DMS153 treated with DMSO at 0.1 percent for 48 hours (cell line): ENCODE results near the gene PKHD1.

ENCODE experiments used
- DNase-seq: peaks from one replicate; lab custom pipeline; 2025; ENCODE audit not compliant: unreplicated experiment; lab: John Stamatoyannopoulos, UW

The PKHD1 gene

DNA sequence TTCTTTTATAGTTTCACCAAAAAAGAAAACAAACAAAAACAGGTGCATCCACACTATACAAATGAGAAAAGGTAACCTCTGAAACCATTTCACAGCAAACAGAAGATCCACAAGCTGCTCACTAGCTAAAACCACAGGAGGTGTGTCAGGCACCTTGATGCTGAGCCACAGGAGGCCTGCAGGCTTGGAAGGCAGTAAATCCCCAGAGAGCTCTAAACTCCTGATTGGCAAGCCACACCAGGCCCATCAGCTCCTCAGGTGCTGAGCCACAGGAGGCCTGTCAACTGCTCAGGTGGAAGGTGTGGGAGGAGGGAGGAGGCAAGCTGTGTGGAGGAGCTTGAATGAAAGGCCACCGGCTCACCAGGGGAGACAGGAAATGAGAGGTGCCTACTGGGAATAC, 273.0 kb downstream of the PKHD1 start:
- peak; percentile 86 for DNase-seq

- no peak for DNase-seq
Measured at GRCh38 chr6:51813904-51814303, 273.5 kb downstream of the PKHD1 start.

- DNase-seq = no peak
Measured at GRCh38 chr6:51812231-51812630, 275.2 kb downstream of the PKHD1 start.

GRCh38 chr6:51805517-51805916, 281.9 kb downstream of the PKHD1 start:
- no peak for DNase-seq

- DNase-seq = no peak
Measured at GRCh38 chr6:51800603-51801002, 286.8 kb downstream of the PKHD1 start.

- DNase-seq = no peak
Measured at GRCh38 chr6:51793393-51793792, 294.0 kb downstream of the PKHD1 start.

GRCh38 chr6:51792273-51793030, 295.0 kb downstream of the PKHD1 start:
- no peak for DNase-seq

DNA sequence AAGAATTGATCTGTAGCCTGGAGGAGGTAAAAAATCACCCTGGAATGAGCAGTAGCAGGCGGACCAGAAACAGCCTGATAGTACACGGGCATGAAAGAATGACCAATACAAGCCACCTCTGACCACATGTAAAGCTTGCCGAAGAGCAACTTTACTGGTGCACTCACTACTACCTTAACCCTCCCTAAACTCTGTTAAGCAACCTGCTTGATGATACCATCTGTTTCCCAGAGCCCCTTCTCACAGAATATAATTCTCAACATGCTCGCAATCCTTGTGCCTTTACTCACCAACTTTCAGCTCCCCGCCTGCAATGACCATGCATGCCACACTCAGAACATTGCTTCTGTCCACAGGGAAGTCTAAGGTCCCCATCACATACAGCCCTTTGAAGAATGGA, 296.5 kb downstream of the PKHD1 start:
- DNase-seq = no peak

- DNase-seq = no peak
Measured at GRCh38 chr6:51788121-51788520, 299.3 kb downstream of the PKHD1 start.

GRCh38 chr6:51778666-51779065, 308.7 kb downstream of the PKHD1 start:
- DNase-seq = no peak

GRCh38 chr6:51777618-51778017, 309.8 kb downstream of the PKHD1 start:
- no peak for DNase-seq

- no peak for DNase-seq
Measured at GRCh38 chr6:51775942-51776860, 311.2 kb downstream of the PKHD1 start.

DNA sequence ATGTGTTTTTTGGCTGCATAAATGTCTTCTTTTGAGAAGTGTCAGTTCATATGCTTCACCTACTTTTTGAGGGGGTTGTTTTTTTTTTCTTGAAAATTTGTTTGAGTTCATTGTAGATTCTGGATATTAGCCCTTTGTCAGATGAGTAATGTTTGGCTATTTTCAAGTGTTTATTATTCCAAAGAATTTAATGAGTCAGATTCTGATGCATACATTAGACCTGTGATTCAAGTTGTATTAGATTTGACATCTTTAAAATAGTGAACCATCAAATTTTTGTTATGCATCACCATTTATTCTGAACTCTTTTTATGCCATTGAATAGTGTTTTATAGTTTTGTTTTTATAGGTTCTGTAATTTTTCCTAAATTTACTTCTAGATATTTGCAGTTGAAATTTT, 319.3 kb downstream of the PKHD1 start:
- DNase-seq = no peak

DNA sequence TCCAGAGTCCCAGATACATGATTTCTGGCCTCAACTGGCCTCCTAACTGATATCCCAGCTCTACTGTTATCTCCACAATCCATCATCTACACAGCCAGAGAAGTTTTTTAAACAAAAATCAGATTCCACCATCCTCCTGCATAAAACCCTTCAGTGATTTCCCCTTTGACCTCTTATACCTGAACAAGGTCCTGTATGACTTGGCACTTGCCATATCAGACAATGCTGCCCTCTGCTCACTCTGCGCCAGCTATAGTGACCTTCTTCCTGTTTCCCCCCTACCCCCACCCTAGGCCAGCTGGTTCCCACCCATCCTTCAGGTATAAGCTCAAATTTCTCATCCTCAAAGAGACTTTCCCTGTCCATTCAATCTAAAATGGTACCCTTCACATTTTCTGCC, 322.2 kb downstream of the PKHD1 start:
- DNase-seq = no peak

- DNase-seq = no peak
Measured at GRCh38 chr6:51753635-51754034, 333.8 kb downstream of the PKHD1 start.

DNA sequence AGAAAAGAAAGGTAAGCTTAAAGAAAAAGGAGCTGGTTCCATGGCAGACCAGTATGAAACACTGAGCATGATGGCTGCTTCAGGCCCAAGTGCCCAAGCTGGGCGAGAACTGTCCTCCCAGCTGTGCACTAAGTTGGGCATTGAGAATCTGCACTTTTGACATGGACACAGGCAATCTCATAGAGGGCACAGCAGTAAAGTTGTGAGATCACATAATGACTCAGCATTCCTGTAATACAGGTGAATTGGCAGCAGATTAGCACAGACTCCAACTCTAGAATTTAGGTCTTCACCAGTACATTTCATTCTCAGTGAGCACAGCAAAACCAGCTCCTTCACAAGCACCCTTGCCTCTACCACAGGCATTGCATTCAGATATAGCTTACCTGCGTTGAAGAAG, 343.4 kb downstream of the PKHD1 start:
- no peak for DNase-seq

GRCh38 chr6:51740658-51741057, 346.8 kb downstream of the PKHD1 start:
- no peak for DNase-seq

DNA sequence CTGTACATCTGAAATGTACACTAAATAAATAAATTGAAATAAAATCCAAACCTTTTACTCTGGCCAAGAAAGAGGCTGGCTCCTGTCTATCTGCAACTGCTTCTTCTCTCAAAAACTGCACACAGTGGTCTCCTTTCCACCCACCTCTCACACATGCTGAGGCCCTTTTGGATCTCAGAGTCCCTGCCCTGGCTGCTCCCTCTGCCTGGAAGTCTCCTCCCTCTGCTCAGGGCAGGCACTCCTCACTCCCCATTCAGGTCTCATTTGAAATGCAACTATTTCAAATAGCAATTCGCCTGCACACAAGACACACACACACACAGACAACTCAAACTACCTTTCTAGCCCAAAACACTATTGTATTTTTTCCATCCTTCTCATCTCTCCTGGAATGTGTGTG, 348.8 kb downstream of the PKHD1 start:
- no peak for DNase-seq

- no peak for DNase-seq
Measured at GRCh38 chr6:51737580-51738360, 349.6 kb downstream of the PKHD1 start.

- no peak for DNase-seq
Measured at GRCh38 chr6:51725155-51725554, 362.3 kb downstream of the PKHD1 start.

GRCh38 chr6:51720327-51720726, 367.1 kb downstream of the PKHD1 start:
- no peak for DNase-seq
